ENCODE results near the gene CARM1.

- TF ChIP-seq EZH2 (IDR thresholded peaks at IDR 0.05) = no peak
- TF ChIP-seq, protein P1, sequence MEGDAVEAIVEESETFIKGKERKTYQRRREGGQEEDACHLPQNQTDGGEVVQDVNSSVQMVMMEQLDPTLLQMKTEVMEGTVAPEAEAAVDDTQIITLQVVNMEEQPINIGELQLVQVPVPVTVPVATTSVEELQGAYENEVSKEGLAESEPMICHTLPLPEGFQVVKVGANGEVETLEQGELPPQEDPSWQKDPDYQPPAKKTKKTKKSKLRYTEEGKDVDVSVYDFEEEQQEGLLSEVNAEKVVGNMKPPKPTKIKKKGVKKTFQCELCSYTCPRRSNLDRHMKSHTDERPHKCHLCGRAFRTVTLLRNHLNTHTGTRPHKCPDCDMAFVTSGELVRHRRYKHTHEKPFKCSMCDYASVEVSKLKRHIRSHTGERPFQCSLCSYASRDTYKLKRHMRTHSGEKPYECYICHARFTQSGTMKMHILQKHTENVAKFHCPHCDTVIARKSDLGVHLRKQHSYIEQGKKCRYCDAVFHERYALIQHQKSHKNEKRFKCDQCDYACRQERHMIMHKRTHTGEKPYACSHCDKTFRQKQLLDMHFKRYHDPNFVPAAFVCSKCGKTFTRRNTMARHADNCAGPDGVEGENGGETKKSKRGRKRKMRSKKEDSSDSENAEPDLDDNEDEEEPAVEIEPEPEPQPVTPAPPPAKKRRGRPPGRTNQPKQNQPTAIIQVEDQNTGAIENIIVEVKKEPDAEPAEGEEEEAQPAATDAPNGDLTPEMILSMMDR (IDR thresholded peaks at IDR 0.05) = no peak
Observed at GRCh38 chr19:10839114-10840050, 32.0 kb upstream of the CARM1 start.
